Heart right ventricle (tissue), 16 donors: ENCODE results near the gene DPT. TPM values are rescaled to one million over a fixed set of nuclear protein-coding genes. Genes with fewer than 3 reads are reported as not detected.
A peak's percentile ranks its signal among the peaks of the same experiment; 100 is the strongest.

ENCODE experiments used
- ATAC-seq, 8 donors: fragments of 200-7000 bp; cut with Tn5 transposase; one replicate each; pipeline ENCODE4 v1.9.1; 2020; ENCODE audit warnings: mild to moderate bottlenecking in 8 of 8, moderate library complexity in 8 of 8, moderate number of reproducible peaks in 1 of 8
- DNase-seq, 2 donors: peaks; one replicate each; pipeline ENCODE4 v3.0.0-alpha.2; 2020
- H3K27ac ChIP-seq, 10 donors: fragments of 200-600 bp; sonication (generic) in 2 of 10; one replicate each; pipeline versions ENCODE4 v1.5.0 to v1.8.0; 2020 to 2022; ENCODE audit warnings: mild to moderate bottlenecking in 3 of 10
- H3K27me3 ChIP-seq, 7 donors: fragments of 200-600 bp; one replicate each; pipeline ENCODE4 v1.8.0; 2021 to 2022; ENCODE audit warnings: mild to moderate bottlenecking in 2 of 7
- H3K36me3 ChIP-seq, 9 donors: fragments of 200-600 bp; sonication (generic) in 1 of 9; one replicate each; pipeline versions ENCODE4 v1.5.0 to v1.8.0; 2020 to 2022; ENCODE audit warnings: mild to moderate bottlenecking in 2 of 9
- H3K4me1 ChIP-seq, 9 donors: fragments of 200-600 bp; sonication (generic) in 1 of 9; one replicate each; pipeline versions ENCODE4 v1.5.0 to v1.8.0; 2020 to 2022; ENCODE audit warnings: mild to moderate bottlenecking in 4 of 9
- H3K4me3 ChIP-seq, 10 donors: fragments of 200-600 bp; sonication (generic) in 2 of 10; one replicate each; pipeline versions ENCODE4 v1.5.0 to v1.8.0; 2020 to 2022; ENCODE audit warnings: mild to moderate bottlenecking in 7 of 10, moderate library complexity in 2 of 10
- H3K9me3 ChIP-seq, 11 donors: fragments of 200-600 bp in 10 of 11; sonication (generic) in 2 of 11; one replicate each; pipeline versions ENCODE4 v1.5.0 to v1.8.0; 2013 to 2022; ENCODE audit warnings: mild to moderate bottlenecking in 2 of 11, control low read depth in 1 of 11, moderate library complexity in 1 of 11
- WGBS, 2 donors: extraction: QIAGEN DNeasy Blood & Tissue Kit; methylation state at CpG; one replicate each; pipeline ENCODE4 v1.1.7; 2013; ENCODE audit warnings: inconsistent platforms in 1 of 2; 5-methylcytosine and 5-hydroxymethylcytosine counted together
- intact Hi-C, 10 donors: fragments of 100-400 bp; cut with DNase I; formaldehyde crosslinking; loops; one replicate each; pipeline versions ENCODE4 v1.11.1 to v1.14.2; 2022
- polyA plus RNA-seq, 2 donors: library from polyadenylated mRNA; stranded (reverse); fragments of 200-250 nt; gene quantifications; one replicate each; pipeline ENCODE4 v1.2.3, GENCODE V29; 2013
- total RNA-seq, 10 donors: library from RNA; stranded (reverse); fragmentation: NEBNext Ultra II Directional in 3 of 10; extraction: Animal tissue kit (Norgen Biotek cat#: 25700) in 3 of 10; gene quantifications; one replicate each; pipeline versions ENCODE4 v1.2.1 to v1.2.4, GENCODE V29; 2021 to 2023
- TF ChIP-seq, protein P1 (sequence below), 9 donors: fragments of 200-600 bp; sonication (generic) in 2 of 9; IDR thresholded peaks; one replicate each; pipeline versions ENCODE4 v1.5.0 to v1.8.0; 2021 to 2022; ENCODE audit warnings: antibody characterized with exemption in 9 of 9, mild to moderate bottlenecking in 5 of 9, moderate library complexity in 1 of 9
- donor health status: Arrhythmogenic right ventricular cardiomyopathy.
- donor health status: ischemic (EF 13 %, LVEDD 7.1; RV severe dilation, severe dysfunction).
- donor health status: healthy with polysubstance abuse.
- donor health status: DM: no; HTN: yes; CAD: no.
- donor health status: DM: no; HTN: no; CAD: no.
- donor health status: ischemic (EF 25% LVEDD 6.9; RV normal size, moderate dysfunction).
- donor health status: ischemic (EF 25% LVEDD 5.7; RV mildly dilated, moderate dysfunction).
- donor health status: healthy.
- donor health status: DM: yes; HTN: yes; CAD: no.
- donor health status: Ischemic cardiomyopathy.
- donor health status: ischemic (EF 35%, LVEDD 5.7; RV mildly dilated, moderate dysfunction).
- donor health status: nonischemic (EF 11% LVEDD 7.7; RV severe dilation, severe dysfunction).
- donor health status: DM: yes; HTN: yes; CAD: no.
- donor health status: PGD.
- donor health status: ischemic (EF 29% LVEDD 5.4; RV normal size, mild dysfunction).
- donor health status: nonischemic (EF 23%, LVEDD 6.1; RV moderate dilation, normal function).

Gene DPT
- total and polyA plus RNA-seq, 12 donors: 25.4 to 74.1 (median 39.3) TPM

DNA sequence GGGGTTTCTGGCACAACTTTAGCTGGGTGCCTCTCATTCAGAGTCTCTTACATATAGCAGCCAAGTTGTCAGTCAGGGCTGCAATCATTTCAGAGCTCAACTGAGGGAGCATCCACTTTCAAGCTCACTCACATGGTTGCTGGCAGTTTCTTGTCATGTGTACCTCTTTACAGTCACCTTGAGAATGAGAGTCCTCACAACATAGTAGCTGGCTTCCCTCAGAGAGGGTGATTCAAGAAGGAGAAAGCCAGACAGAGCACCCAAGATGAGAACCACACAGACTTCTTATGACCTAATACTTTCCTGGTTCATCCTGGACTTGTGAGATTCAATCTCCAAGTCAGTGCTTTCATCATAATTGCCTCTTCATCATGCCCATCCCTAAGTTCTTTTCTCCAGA, 57.2 kb downstream of the DPT start:
- H3K36me3 ChIP-seq: no peaks in the 10 kb centered on the region
- H3K27me3 ChIP-seq: no peaks in the 10 kb centered on the region
- intact Hi-C loops: no loop called here
- H3K4me1 ChIP-seq: no peaks in the 10 kb centered on the region
- DNase-seq (no peak), ATAC-seq (no peak)
- H3K9me3 ChIP-seq: peaks cover 0 to 19% (median 0%) of the 10 kb centered on the region in 11 donors
- H3K4me3 ChIP-seq: no peak overlapping the region
- no peak overlapping the region for H3K27ac ChIP-seq
- TF ChIP-seq, protein P1, sequence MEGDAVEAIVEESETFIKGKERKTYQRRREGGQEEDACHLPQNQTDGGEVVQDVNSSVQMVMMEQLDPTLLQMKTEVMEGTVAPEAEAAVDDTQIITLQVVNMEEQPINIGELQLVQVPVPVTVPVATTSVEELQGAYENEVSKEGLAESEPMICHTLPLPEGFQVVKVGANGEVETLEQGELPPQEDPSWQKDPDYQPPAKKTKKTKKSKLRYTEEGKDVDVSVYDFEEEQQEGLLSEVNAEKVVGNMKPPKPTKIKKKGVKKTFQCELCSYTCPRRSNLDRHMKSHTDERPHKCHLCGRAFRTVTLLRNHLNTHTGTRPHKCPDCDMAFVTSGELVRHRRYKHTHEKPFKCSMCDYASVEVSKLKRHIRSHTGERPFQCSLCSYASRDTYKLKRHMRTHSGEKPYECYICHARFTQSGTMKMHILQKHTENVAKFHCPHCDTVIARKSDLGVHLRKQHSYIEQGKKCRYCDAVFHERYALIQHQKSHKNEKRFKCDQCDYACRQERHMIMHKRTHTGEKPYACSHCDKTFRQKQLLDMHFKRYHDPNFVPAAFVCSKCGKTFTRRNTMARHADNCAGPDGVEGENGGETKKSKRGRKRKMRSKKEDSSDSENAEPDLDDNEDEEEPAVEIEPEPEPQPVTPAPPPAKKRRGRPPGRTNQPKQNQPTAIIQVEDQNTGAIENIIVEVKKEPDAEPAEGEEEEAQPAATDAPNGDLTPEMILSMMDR (IDR thresholded peaks at IDR 0.05): no peak

- 36 to 42% methylated on average over 1 of the region's 1 CpG for WGBS, 2 donors
- no peaks in the 10 kb centered on the region for H3K27me3 ChIP-seq
- no peaks in the 10 kb centered on the region for H3K36me3 ChIP-seq
- no peak overlapping the region for H3K27ac ChIP-seq
- ATAC-seq (peak in 1 of 8 donors; percentile 63), DNase-seq (no peak)
- intact Hi-C loops: no loop called here
- no peak overlapping the region for H3K4me3 ChIP-seq
- H3K4me1 ChIP-seq: peaks cover 0 to 6% (median 0%) of the 10 kb centered on the region in 9 donors
- peaks cover 0 to 16% (median 0%) of the 10 kb centered on the region in 11 donors for H3K9me3 ChIP-seq
- TF ChIP-seq, protein P1 (IDR thresholded peaks at IDR 0.05): no peak
Observed at GRCh38 chr1:168665975-168666374, 63.0 kb downstream of the DPT start.

DNA sequence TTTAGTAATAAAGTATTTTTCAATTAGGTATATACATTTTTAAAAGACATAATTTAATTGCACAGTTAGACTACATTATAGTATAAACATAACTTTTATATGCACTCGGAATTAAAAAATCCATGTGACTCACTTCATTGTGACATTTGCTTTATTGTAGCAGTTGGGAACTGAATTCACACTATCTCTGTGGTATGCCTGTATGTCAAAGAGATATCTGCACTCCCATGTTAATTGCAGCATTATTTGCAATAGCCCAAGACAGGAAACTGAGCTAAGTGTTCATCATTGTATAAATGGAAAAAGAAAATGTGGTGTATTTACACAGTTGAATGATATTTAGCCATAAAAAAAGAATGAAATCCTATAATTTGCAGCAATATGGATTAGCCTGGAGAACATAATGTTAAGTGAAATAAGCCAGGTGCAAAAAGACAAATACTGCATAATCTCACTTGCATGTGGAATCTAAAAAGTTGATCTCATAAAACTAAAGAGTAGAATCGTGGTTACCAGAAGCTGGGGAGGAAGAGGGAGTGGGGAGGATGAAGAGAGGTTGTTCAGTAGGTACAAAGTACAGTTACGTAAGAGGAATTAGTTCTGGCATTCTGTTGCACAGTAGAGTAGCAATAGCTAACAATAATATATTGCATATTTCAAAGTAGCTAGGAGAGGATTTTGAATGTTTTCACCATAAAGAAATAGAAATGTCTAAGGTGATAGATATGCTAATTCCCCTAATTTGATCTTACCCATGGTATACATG, 64.8 kb downstream of the DPT start:
- Histone ChIP-seq H3K4me3 (no peak overlapping the region), H3K4me1 (peaks cover 0 to 6% (median 0%) of the 10 kb centered on the region in 9 donors), H3K27ac (no peak overlapping the region), H3K36me3 (no peaks in the 10 kb centered on the region), H3K9me3 (peaks cover 0 to 12% (median 0%) of the 10 kb centered on the region in 11 donors), H3K27me3 (no peaks in the 10 kb centered on the region)
- WGBS, 2 donors: 26 to 39% methylated on average over 3 of the region's 3 CpGs
- no peak for ATAC-seq
- DNase-seq: no peak
- intact Hi-C loops: no loop called here
- TF ChIP-seq, protein P1 (IDR thresholded peaks at IDR 0.05): no peak

GRCh38 chr1:168656485-168656884, 72.5 kb downstream of the DPT start:
- ATAC-seq (no peak), DNase-seq (no peak)
- no peaks in the 10 kb centered on the region for H3K36me3 ChIP-seq
- no peaks in the 10 kb centered on the region for H3K9me3 ChIP-seq
- 28 to 33% methylated on average over 1 of the region's 1 CpG for WGBS, 2 donors
- H3K4me3 ChIP-seq: no peak overlapping the region
- TF ChIP-seq, protein P1 (IDR thresholded peaks at IDR 0.05): no peak
- H3K4me1 ChIP-seq: no peaks in the 10 kb centered on the region
- intact Hi-C loops: no loop called here
- H3K27me3 ChIP-seq: no peaks in the 10 kb centered on the region
- H3K27ac ChIP-seq: no peak overlapping the region
